ENCODE data around the gene ARPC2.

ARPC2 gene

DNA sequence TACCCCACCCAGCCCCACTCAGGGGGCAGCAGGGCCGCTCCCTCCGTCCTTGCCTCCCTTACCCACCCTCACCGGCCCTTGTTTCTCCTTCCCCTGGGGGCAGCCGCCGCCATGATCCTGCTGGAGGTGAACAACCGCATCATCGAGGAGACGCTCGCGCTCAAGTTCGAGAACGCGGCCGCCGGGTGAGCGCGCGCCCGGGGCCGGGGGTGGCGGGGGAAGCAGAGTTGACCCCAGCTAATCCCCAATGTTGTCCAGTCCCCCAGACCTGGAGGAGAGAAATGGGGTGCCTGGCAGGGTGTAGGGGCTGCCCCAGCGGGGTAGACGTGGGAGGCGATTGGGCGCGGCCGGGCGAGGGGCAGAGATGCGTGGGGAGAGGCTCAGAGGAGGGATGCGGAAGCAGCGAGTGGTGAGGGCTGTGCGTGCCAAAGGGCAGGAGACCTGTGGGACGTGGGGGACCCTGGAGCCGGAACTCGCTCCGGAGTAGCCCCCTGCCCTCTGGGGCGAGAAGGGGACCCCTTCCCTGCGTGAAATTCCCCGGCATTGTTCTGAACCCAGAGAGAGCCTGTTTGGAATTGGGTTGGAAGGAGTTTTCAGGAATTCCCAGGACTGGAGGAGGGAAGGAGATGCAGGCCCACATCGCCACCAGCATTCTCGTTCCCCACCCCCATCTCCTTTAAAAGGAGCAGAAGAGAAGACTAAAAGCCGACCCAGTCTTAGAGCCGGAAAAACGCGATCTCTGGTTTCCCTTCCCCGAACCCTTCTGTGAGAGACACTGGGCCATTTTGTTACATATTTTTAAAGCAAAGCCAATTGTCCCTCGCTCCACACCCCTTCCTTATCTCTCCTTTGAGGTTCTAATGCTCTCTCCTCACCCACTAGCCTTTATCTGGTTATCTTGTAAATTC, 625 bp downstream of the ARPC2 start:
- DNase-seq (ENCODE audit: low read depth), result peak; percentile 53

DNA sequence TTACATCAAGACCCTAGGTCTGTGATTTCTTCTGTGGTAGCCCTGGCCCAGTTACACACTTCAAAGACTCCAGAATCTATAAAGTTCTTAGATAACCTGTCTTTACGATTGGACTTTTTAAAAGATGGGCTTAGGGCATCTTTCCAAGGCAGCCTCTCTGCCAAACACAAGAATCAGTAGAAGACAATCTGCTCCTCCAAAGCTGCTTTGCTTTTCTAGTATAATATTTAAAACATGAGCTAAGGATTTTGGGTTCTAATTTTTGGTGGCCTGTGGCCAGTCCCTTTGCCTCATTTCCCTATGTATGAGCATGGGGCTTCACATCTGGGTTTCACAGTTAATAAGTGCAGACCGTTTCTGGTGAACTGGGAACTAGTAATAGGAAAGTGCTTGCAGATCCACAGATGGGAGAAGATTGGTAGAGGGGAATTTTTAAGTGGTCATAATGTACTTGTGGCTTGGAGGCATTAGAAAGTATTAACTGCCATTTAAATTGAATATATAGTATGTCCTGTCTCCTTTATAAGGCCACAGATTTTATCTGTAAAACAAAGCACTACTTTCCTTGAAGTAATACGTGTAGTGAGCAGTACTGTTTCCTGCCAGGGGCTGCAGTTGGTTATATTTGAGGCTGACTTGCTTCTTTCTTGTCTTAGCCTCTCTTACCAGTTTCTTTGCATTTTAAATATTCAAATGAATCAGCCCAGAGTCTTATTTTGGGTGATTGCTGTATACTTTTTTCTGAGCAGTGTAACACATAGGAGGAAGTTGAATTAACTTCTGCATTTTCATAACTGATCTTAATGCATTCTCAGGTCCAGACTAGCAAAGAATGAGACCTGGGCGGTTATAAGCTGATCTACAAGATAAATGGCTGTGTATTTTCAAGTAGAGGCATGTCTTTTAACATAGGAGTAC, 1.5 kb downstream of the ARPC2 start:
- no peak for DNase-seq (ENCODE audit: low read depth)

DNA sequence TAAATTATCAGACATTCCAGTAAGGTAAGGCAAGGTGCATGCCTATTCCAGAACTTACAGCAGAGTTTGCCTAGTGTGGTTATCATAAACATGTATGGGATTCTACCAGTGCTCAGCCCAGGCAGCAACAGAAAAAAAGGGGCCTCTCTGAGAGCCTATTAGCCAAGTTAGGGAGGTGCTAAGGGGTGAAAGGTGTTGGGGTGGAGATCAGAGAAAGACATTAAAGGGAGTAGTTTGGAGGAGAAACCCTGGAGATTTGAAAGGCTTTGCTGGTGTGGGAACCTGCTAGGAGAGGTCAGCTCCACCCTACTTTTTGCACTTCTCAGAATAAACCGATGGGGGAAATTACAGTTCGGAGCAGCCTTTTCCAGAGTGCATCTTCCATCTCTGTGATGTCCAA, 2.9 kb downstream of the ARPC2 start:
- DNase-seq (ENCODE audit: low read depth), result no peak

DNA sequence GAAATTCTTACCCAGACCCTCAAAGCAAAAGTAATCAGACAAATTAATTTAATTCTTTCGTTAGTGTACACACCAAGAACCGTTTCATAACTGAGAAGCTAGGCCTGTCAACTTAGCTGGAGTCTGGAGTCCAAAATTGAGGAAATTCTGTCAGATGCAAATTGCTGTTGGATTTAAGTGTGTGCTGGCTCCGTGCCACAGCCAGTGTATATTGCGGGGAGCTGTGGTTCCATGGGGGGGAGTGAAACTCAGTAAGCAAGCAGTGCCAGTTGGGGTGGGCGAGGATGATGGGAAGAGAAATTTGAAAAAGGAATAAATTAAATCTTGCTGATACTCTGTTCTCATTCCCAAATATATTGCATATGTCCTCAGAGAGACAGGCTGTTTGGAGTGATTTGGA, 4.0 kb downstream of the ARPC2 start:
- DNase-seq (ENCODE audit: low read depth), result no peak

DNA sequence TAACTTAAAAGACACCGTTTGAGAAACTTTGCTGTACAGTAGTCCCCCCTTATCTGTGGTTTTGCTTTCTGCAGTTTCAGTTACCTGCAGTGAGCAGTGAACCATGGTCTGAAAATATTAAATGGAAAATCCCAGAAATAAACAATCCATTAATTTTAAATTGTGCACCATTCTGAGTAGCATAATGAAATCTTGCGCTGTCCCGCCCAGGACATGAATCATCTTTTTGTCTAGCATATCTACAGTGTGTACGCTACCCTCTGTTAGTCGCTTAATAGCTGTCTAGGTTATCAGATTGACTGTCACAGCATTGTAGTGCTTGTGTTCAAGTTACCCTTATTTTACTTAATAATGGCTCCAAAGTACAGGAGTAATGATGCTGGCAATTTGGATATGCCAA, 6.1 kb downstream of the ARPC2 start:
- no peak for DNase-seq (ENCODE audit: low read depth)

DNA sequence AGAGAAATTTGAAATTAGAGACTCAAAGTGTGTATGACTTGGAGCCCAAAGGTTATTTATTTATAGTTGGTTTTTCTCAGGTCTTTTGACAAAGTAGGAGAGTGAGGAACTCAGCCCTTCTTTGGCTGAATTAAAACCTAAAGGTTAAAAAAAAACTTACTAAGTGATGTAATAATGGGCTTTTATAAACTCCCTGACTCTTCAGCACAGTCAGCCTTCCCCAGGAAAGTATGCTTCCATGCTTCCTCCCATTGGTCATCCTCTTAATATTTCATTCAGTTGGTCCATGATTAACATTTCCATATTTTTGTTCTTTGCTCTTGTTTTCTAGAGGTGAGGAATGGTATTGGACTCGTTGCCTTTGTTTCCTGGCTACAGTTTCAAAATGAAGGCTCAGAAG, 7.2 kb downstream of the ARPC2 start:
- DNase-seq (ENCODE audit: low read depth), result no peak

DNA sequence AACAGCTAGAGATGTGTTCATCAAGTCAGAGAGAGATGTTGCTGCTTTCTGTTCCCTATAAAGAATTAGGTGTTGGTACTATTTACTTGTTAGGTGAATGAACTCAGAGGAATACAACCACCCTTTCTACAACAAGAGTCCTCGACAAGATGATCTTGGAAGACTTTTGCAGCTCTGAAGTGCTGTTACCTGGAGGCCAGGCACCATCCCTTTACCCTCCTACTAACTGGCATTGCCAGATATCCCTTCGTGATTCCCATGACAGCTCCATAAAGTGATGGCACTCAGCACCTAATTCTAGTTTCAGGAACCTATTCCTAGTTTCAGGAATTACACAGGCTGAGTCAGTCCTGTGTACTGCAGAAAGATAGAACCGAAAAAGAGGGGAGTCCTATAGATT, 9.9 kb downstream of the ARPC2 start:
- DNase-seq (ENCODE audit: low read depth), result no peak

DNA sequence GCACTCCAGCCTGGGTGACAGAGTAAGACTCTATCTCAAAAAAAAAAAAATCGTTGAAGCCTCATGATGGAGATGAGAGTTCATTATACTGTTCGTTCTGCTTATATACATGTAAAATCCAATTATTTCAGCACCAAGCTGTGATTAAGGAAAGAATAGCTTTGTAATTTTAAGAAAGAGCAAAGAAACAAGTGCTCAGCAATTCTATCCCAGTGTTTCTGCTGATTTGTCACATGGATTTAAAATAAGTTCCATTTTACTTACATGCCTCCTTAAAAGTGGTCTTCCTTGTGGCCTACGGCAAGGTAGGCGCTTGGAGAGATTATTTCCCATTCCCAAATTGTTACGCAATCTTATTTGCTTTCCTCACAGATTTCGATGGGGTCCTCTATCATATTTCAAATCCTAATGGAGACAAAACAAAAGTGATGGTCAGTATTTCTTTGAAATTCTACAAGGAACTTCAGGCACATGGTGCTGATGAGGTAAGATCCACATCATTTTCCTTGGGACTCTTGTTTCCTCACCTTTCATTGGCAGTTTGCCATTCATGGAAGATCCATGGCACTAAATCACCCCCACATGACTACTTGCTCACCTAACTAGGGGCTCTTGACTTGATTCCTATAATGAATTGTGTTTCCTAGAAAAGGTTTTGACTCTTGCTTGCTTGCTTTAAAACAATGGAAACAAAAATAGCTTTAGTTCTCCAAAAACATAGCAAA, 11.5 kb downstream of the ARPC2 start:
- no peak for DNase-seq (ENCODE audit: low read depth)

DNA sequence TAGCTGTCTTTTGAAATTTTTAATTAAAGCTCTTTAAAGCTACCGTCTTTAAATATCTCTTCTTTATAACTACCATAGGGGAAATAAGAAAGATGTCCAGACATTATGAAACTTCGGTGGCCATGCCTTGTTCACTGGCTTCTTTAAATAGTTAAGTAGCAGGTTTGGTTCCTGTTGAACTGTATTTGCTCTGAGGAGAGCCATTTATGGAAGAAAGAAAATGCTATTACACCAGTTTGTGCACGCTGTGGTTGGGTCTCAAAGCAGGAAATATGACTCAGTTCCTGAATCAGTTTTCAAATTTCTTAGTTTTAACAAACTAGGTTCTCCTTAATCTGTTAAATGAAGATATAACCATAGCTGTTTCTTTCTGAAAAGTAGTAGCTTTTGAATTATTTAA, 12.2 kb downstream of the ARPC2 start:
- DNase-seq (ENCODE audit: low read depth), result no peak

DNA sequence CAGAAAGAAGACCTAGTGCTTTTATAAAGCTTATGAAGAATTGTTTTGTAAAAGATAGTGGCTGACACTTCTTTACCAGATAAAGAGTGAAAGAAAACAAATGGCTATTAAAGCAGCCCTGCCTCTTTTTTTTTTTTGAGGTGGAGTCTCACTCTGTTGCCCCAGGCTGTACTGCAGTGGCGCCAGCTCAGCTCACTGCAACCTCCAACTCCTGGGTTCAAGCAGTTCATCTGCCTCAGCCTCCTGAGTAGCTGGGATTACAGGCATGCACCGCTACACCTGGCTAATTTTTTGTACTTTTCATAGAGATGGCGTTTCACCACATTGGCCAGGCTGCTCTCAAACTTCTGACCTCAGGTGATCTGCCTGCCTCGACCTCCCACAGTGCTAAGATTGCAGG, 12.9 kb downstream of the ARPC2 start:
- DNase-seq (ENCODE audit: low read depth), result no peak

DNA sequence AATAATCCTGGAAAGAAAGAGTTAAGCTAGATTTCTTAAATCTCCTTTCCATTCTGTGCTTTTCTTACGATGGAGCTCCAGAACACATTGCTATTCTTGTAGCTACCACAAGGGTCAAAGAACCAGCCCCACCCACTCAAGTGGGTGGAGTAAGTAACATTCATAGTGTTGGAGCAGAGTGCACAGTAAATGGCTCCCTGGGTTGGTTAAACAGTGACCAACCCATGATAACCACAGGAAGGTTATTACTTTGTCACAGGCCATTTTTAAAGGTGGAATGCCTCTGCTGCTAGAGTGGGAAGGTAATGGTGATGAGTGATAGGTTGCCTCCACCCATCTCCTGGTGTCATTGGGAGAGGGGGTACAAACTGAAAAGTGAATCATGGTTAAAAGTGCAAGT, 13.9 kb downstream of the ARPC2 start:
- no peak for DNase-seq (ENCODE audit: low read depth)

DNA sequence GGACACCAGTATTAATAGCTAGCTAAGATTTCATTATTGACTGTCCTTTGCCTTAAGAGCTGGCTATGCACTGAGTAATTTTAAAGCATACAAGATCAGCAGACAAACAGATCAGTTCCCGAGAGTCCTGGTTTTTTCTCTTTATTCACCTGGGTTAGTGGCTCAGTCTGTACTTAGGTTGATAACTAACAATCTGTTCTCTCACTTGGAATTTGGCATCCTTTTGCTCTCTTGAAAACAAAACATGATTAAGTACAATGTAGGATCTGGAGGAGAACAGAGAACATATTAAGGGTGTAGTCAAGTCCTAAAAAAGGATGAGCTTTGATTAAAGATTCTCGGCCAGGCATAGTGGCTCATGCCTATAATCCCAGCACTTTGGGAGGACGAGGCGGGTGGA, 16.6 kb downstream of the ARPC2 start:
- DNase-seq (ENCODE audit: low read depth), result no peak

DNA sequence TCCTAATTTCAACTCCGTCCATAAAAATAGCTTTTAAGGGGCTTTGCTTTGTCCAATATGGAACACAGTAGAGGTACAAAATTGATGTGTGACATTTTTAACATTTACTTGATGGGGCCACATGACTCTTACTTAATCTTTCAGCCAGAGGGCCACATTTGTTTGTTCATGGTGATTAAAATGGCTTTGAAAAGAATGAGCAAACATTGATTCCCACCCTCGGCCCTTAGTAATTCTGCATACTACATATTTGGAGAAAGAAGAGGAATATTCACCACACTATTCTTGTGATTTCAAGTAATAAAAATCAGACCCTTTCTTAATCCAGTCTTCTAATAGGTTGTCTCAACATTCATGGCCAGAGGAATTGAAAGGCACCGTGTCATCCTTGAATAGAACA, 17.5 kb downstream of the ARPC2 start:
- DNase-seq (ENCODE audit: low read depth), result no peak

DNA sequence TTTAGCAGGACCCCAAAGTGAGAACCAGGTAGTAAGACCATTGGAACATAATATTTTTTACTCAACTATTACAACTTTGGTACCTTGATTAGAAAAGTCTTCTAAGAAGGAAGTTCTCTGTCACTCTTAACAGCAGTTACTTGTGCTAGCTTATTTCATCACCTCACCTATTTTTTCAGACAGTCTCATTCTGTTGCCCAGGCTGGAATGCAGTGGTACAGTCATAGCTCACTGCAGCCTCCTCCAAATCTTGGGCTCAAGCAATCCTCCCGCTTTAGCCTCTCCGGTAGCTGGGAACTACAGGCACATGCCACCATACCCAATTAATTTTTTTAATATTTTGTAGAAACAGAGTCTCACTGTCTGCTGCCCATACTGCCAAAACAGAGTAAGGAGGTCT, 18.0 kb downstream of the ARPC2 start:
- DNase-seq (ENCODE audit: low read depth), result no peak

DNA sequence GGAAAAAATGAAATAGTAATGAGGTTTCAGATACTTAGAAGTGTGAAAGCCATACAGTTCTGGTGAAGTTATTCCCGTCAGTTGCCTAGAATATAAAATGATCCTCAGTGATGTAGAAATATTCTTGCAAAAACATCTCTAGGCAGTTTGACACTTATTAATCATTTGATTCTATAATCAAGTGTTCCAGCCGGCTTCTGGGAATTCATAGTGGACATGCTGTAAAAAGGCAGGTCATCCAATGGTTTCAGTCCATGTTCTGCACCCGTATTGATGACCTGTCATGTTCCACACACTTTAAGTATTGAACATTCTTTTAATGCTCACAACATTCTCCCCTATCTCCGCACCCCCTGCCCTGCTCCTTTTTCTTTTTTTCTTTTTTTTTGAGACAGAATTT, 19.8 kb downstream of the ARPC2 start:
- DNase-seq (ENCODE audit: low read depth), result no peak

DNA sequence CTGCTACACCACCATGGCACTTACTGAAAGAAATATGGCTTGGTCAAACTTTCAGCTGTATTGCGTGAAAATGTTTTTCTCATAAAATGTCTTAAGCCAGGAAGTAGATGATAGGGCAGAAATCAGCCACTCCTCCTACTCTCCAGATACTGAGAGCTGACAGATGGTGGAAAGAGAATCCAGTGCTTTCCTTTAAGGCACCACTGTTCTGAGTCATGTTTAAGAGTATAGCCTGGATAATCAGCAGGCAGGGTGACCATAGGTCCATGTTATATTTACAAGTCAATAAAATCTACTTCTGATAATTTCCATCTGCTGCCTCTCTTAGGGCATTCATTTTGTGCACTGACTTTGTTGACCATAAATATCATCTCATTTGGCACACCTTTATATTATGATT, 21.9 kb downstream of the ARPC2 start:
- no peak for DNase-seq (ENCODE audit: low read depth)

DNA sequence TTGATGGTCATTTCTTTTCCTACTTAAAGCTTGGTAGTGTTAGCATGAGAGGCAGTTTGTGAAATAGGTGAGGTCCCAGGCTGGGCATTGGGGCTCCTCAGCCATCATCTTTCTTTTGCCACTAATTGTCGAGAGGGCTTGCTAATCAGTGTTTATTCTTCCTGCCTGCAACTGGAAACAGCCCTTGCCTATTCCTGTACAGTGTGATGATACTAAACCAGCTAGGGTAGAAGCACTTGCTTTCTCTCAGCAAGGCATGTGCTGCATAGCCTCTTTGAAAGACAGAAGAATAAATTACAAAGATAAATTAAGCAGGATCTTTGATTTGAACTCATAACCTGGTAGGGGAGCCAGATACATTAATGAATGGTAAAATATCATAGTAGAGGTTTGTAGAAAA, 27.2 kb downstream of the ARPC2 start:
- no peak for DNase-seq (ENCODE audit: low read depth)

DNA sequence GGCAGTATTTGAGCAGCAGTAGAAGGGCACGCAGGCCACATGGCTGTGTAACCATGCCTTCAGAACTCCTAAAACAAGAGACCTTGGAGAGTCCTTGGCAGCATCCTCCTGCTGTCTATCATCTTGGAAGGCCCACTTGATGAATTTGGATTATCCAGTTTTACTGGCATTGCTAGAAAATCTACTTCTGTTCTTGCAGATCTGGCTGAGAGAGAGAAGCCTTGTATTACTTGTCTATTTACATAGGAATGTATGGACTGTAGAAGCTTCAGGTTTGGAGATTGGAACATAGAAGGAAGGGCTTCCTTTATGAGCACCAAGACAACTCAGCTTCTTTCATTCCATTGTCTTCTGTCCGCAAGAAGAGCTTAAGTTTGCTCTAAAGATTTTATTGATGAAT, 27.7 kb downstream of the ARPC2 start:
- DNase-seq (ENCODE audit: low read depth), result no peak

DNA sequence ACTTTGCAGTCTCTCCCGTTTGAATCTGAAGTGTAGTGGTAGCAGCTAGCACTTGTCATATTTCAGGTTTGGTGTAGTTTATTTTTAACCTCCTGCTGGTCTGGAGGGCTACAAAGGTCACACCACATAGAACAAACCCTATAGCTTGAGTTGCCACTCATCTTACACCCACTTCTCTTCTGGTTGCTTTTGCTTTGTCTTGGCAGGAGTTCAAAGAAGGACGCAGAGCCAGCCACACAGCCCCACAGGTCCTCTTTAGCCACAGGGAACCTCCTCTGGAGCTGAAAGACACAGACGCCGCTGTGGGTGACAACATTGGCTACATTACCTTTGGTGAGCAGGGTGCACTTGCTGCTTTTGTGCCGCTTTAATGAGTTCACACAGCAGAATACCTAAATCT, 28.2 kb downstream of the ARPC2 start:
- DNase-seq (ENCODE audit: low read depth), result no peak

DNA sequence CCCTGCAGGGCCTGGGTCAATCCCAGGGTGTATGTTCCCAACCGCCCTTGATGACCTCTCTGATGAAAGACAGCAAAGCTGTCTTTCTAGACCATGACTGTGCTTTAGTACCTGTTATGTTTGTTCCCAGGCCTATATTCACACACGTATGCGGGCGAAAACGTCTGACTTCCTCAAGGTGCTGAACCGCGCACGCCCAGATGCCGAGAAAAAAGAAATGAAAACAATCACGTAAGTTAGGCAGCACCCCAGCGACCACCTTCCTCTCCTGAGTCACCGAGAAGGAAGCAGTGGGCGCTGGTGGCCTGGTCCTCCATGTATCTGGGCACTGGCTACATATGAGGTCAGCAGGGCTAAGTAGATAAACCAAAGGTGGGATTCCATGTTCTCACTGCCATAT, 32.7 kb downstream of the ARPC2 start:
- DNase-seq (ENCODE audit: low read depth), result no peak

DNA sequence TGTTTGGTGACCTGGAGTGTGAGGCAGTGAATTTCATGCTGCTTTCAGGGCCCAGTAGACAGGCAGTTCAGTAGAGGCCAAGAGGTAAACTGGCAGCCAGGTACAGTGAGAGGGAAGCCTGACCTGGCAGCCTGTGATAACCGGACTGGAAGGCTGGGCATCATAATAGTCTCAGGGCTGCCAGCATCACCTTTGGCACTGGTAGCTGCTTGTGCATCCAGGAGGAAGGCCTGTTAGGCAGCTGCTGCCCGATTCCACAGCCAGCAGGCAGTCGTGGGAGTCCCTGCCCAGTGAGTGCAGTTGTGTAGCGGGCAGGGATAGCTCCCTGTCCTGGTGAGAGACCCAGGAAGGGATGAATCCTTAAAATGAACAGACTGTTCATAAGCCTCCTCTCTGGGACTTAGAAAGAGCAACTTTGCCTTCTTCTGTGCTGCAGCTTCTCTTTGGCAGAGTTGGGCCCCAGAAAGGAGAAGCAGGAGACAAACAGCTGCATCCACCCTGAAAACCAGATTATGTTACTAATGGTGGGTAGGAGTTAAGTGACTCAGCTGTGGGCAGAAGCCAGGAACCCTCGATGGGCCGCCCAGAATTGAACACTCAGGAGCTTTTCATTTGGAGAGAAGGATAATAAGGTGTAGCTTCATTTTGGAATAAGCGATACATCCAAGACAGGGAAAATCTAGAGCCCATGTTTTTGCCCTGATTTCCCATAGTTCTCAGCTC, 35.7 kb downstream of the ARPC2 start:
- DNase-seq (ENCODE audit: low read depth), result no peak

DNA sequence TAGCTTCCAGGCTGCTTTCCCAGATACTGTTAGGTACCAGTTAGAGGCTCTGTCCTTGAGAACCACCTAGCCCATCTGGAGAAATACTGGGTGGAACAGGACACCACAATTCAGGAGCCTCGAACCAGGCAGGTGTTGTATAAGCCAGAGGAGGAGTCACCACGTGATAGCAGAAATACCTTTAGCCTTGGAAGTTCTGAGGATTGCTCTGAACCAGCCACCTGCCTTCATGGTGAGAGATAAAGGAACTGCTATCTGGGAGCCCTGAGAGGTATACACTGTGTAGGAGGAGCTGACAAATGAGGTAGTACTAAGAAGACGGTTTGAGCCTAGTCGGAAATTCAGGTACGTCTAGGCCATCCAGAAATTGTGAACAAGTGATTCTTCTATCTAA, 36.2 kb downstream of the ARPC2 start:
- DNase-seq (ENCODE audit: low read depth), result no peak

Measured in activated T-helper 1 cell treated with Interleukin-2 at 50 U/mL for 16 hours (primary cell).